A673 (cell line): ENCODE data around the gene PCDH19. TPM values are rescaled to one million over a fixed set of nuclear protein-coding genes. Genes with fewer than 3 reads are reported as not detected.

Experiments
- BruUV-seq: library from RNA; stranded (reverse); fragments of 400-500 nt; replicated peaks from 2 replicates; lab custom pipeline; 2021; lab: Mats Ljungman, UMichigan
- CTCF ChIA-PET: fragments of 300-600 bp; sonication (Branson Sonifier 250); formaldehyde crosslinking; loops from one replicate; lab custom pipeline; 2022; ENCODE audit warnings: antibody characterized with exemption; lab: Charles Lee
- POLR2A ChIA-PET: fragments of 300-600 bp; sonication (Branson Sonifier 250); formaldehyde crosslinking; loops from one replicate; lab custom pipeline; 2022; ENCODE audit warnings: antibody characterized with exemption; ENCODE audit not compliant: low non-redundant PET; lab: Charles Lee
- DNase-seq: peaks from one replicate; pipeline ENCODE4 v3.0.0-alpha.2; 2015; ENCODE audit warnings: low spot score
- H3K27ac ChIP-seq: fragments of 200-600 bp; sonication (generic); 2 replicates; pipeline ENCODE4 v1.5.1; 2016; ENCODE audit warnings: mixed run types, low read depth, mild to moderate bottlenecking, mixed read lengths, antibody characterized with exemption, low read length; ENCODE audit not compliant: poor library complexity, severe bottlenecking
- H3K27me3 ChIP-seq: fragments of 200-600 bp; sonication (generic); replicated peaks from 2 replicates; pipeline ENCODE4 v1.6.1; 2017; ENCODE audit warnings: mixed run types, low read depth, mild to moderate bottlenecking, mixed read lengths, antibody characterized with exemption, low read length; ENCODE audit not compliant: insufficient read depth, poor library complexity
- H3K36me3 ChIP-seq: fragments of 200-600 bp; sonication (generic); 2 replicates; pipeline ENCODE4 v1.6.1; 2016; ENCODE audit warnings: mixed run types, mild to moderate bottlenecking, mixed read lengths, antibody characterized with exemption, low read length; ENCODE audit not compliant: insufficient read depth, poor library complexity, severe bottlenecking
- H3K4me1 ChIP-seq: fragments of 200-600 bp; sonication (generic); 2 replicates; pipeline ENCODE4 v1.6.1; 2017; ENCODE audit warnings: mixed run types, mild to moderate bottlenecking, mixed read lengths, antibody characterized with exemption, low read length; ENCODE audit not compliant: insufficient read depth, poor library complexity, severe bottlenecking
- H3K4me3 ChIP-seq: fragments of 200-600 bp; sonication (generic); 2 replicates; pipeline ENCODE4 v1.5.1; 2016; ENCODE audit warnings: low read depth, mixed run types, mild to moderate bottlenecking, mixed read lengths, low read length; ENCODE audit not compliant: poor library complexity, severe bottlenecking
- H3K9me3 ChIP-seq: fragments of 200-600 bp; sonication (generic); 2 replicates; pipeline ENCODE4 v1.6.1; 2016; ENCODE audit warnings: mixed run types, low read depth, mild to moderate bottlenecking, mixed read lengths, antibody characterized with exemption, low read length; ENCODE audit not compliant: poor library complexity, severe bottlenecking
- EZH2 ChIP-seq: fragments of 200-600 bp; sonication (generic); IDR thresholded peaks from 2 replicates; pipeline ENCODE4 v1.6.1; 2017; ENCODE audit warnings: borderline replicate concordance, low read depth, mild to moderate bottlenecking, mixed read lengths, antibody characterized with exemption, low read length; ENCODE audit not compliant: poor library complexity, severe bottlenecking
- intact Hi-C: fragments of 100-400 bp; cut with micrococcal nuclease; formaldehyde crosslinking; loops from one replicate; pipeline ENCODE4 v1.10.0; 2022; ENCODE audit not compliant: unreplicated experiment
- total RNA-seq: library from RNA; stranded (reverse); gene quantifications from 2 replicates; pipeline ENCODE4 v1.2.3, GENCODE V29; 2021
- TF ChIP-seq, protein P1 (sequence below): fragments of 300-800, 200-600 bp; sonication (generic); conservative IDR thresholded peaks from 2 replicates; pipeline ENCODE4 v1.5.1; 2017; ENCODE audit warnings: low read depth, mild to moderate bottlenecking, antibody characterized with exemption, low read length, moderate library complexity, mixed read lengths

PCDH19 gene
- total RNA-seq, 1 experiment from 2014 or later, result 0.80 TPM

DNA sequence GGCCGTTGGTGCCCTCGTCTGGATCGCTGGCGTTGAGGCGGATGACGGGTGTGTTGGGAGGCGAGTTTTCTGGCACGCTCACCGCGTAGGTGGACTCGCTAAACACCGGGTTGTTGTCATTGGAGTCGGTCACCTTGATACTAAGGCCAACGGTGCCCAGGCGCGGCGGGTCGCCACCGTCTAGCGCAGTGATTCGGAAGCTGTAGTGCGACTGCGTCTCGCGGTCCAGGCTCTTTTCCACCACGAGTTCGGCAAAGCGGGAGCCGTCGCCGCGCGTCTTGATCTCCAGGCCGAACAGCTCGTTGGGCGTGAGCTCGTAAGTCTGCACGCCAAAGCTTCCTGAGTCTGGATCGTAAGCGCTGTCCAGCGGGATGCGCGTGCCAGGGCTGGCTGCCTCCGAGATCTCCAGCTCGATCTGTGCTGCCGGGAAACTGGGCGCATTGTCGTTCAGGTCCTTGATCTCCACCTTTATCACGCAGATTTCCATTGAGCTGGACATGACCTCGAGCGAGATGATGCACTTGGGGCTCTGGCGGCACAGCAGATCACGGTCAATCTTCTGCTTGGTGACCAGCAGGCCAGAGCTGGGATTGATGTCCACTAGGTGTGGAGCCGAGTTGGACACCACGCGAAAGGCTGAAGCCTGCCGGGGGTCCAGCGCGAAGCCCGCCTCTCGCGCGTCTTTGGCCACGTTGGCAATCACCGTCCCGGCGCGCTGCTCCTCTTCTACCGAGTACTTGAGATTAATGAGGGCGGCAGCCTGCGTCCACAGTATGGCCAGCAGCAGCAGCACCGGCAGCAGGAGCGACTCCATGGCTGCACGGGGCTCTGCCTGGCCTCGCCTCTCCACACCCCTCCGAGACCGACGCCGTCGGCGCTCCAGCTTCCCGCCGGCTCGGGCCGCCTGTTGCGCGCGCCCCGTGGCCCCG is 2.0 kb downstream of the PCDH19 start:
- BruUV-seq, result no TSS peak
- intact Hi-C loops, result no loop called here
- no peak overlapping the region for H3K4me3 ChIP-seq
- CTCF ChIA-PET, result no interaction called here
- no peaks in the 10 kb centered on the region for H3K36me3 ChIP-seq
- peaks cover 72% of the 10 kb centered on the region for H3K27me3 ChIP-seq
- no peak overlapping the region for H3K27ac ChIP-seq
- POLR2A ChIA-PET, result no interaction called here
- DNase-seq, result no peak
- no peak for TF ChIP-seq EZH2
- TF ChIP-seq, protein P1, sequence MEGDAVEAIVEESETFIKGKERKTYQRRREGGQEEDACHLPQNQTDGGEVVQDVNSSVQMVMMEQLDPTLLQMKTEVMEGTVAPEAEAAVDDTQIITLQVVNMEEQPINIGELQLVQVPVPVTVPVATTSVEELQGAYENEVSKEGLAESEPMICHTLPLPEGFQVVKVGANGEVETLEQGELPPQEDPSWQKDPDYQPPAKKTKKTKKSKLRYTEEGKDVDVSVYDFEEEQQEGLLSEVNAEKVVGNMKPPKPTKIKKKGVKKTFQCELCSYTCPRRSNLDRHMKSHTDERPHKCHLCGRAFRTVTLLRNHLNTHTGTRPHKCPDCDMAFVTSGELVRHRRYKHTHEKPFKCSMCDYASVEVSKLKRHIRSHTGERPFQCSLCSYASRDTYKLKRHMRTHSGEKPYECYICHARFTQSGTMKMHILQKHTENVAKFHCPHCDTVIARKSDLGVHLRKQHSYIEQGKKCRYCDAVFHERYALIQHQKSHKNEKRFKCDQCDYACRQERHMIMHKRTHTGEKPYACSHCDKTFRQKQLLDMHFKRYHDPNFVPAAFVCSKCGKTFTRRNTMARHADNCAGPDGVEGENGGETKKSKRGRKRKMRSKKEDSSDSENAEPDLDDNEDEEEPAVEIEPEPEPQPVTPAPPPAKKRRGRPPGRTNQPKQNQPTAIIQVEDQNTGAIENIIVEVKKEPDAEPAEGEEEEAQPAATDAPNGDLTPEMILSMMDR, result no peak
- no peaks in the 10 kb centered on the region for H3K9me3 ChIP-seq
- H3K4me1 ChIP-seq, result peaks cover 3% of the 10 kb centered on the region

DNA sequence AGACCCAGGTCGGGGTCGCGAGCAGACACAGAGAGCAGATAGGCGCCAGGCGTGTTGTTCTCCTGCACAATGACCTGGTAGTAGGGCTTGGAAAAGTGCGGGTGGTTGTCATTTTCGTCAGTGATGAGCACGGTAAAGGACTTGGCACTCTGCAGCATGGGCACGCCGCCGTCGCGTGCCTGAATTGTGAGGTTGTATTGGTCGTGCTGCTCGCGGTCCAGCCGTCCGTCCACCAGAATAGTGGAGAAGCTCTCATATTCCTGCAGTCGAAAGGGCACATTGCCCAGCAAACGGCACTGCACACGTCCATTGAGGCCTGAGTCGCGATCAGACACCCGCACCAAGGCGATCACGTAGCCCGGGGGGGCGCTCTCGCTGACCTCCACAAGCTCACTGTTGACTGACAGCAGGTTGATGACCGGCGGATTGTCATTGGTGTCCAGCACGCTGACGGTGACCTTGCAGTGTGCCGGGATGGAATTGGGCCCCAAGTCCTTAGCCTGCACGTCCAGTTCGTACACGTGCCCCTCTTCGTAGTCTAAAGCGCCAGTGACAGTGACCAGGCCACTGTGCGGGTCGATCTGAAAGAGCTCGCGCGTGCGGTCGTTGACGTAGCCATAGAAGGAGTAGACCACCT is 2.8 kb downstream of the PCDH19 start:
- CTCF ChIA-PET, result no interaction called here
- Histone ChIP-seq H3K4me3 (no peak overlapping the region), H3K27ac (no peak overlapping the region), H3K36me3 (no peaks in the 10 kb centered on the region), H3K9me3 (no peaks in the 10 kb centered on the region), H3K27me3 (peaks cover 72% of the 10 kb centered on the region), H3K4me1 (peaks cover 3% of the 10 kb centered on the region)
- intact Hi-C loops, result no loop called here
- POLR2A ChIA-PET, result no interaction called here
- DNase-seq, result no peak
- TF ChIP-seq, protein P1, result no peak
- TF ChIP-seq EZH2, result no peak
- no TSS peak for BruUV-seq

DNA sequence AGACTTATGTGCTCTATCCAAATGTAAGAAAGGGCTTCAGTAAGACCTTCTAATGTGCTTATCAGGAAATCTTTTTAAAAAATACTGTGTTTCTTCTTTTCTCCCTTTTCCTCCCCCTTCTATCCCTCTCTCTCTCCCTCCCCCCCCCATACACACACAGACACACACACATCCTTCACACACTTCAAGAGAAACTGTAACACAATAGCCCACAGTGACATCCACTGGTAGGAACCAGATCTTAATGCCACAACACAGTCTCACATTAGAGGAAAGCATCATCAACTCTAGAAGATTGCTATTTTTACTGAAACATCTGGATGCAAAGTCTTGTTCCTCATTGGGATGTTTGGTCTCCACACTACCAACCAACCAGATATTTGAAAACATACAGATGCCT is 4.6 kb downstream of the PCDH19 start:
- intact Hi-C loops, result no loop called here
- BruUV-seq, result no TSS peak
- CTCF ChIA-PET, result no interaction called here

More for the DNA sequence above, 4.6 kb downstream of the PCDH19 start:
- H3K27ac ChIP-seq, result no peak overlapping the region
- H3K9me3 ChIP-seq, result no peaks in the 10 kb centered on the region
- TF ChIP-seq EZH2, result no peak
- TF ChIP-seq, protein P1, result no peak
- POLR2A ChIA-PET, result no interaction called here
- H3K36me3 ChIP-seq, result no peaks in the 10 kb centered on the region
- H3K4me1 ChIP-seq, result peaks cover 3% of the 10 kb centered on the region
- peaks cover 66% of the 10 kb centered on the region for H3K27me3 ChIP-seq
- DNase-seq, result no peak
- no peak overlapping the region for H3K4me3 ChIP-seq
